ENCODE measurements around the gene IL17D.

- TF ChIP-seq, protein P1, sequence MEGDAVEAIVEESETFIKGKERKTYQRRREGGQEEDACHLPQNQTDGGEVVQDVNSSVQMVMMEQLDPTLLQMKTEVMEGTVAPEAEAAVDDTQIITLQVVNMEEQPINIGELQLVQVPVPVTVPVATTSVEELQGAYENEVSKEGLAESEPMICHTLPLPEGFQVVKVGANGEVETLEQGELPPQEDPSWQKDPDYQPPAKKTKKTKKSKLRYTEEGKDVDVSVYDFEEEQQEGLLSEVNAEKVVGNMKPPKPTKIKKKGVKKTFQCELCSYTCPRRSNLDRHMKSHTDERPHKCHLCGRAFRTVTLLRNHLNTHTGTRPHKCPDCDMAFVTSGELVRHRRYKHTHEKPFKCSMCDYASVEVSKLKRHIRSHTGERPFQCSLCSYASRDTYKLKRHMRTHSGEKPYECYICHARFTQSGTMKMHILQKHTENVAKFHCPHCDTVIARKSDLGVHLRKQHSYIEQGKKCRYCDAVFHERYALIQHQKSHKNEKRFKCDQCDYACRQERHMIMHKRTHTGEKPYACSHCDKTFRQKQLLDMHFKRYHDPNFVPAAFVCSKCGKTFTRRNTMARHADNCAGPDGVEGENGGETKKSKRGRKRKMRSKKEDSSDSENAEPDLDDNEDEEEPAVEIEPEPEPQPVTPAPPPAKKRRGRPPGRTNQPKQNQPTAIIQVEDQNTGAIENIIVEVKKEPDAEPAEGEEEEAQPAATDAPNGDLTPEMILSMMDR (IDR thresholded peaks at IDR 0.05) = no peak
- TF ChIP-seq POLR2A (IDR thresholded peaks at IDR 0.05) (no peak), POLR2AphosphoS5 (IDR thresholded peaks at IDR 0.05) (no peak)
Observed at GRCh38 chr13:20720499-20720898, 17.0 kb downstream of the IL17D start.
